Astrocyte (in vitro differentiated cells and primary cell): Measurements from ENCODE around the gene TAX1BP3. TPM values are rescaled to one million over a fixed set of nuclear protein-coding genes. Genes with fewer than 3 reads are reported as not detected.
"Not testable (repeated sequence)": the region's sequence is repeated elsewhere in the genome, so short reads cannot be mapped to it uniquely, and the experiment has no call there.

Experiments
- DNase-seq: peaks from one replicate; pipeline ENCODE4 v3.0.0-alpha.2; 2010; ENCODE audit warnings: low read depth
- FAIRE-seq: peaks from 2 replicates; lab custom pipeline; 2011; peaks lifted over from hg19 to GRCh38; lab: Jason Lieb, UNC
- H2AFZ ChIP-seq: 2 replicates; pipeline ENCODE4 v1.6.0; 2012; ENCODE audit warnings: low read depth, low read length, inconsistent platforms
- H3K27ac ChIP-seq: 2 replicates; pipeline ENCODE4 v1.5.1; 2011; ENCODE audit warnings: low read depth, low read length, inconsistent platforms
- H3K27me3 ChIP-seq: 2 replicates; pipeline ENCODE4 v1.6.0; 2011; ENCODE audit warnings: low read length, inconsistent platforms; ENCODE audit not compliant: insufficient read depth
- H3K36me3 ChIP-seq: 2 replicates; pipeline ENCODE4 v1.5.1; 2011; ENCODE audit warnings: low read length, inconsistent platforms; ENCODE audit not compliant: insufficient read depth
- H3K4me1 ChIP-seq: 2 replicates; pipeline ENCODE4 v1.5.1; 2011; ENCODE audit warnings: low read length, inconsistent platforms; ENCODE audit not compliant: insufficient read depth
- H3K4me2 ChIP-seq: 2 replicates; pipeline ENCODE4 v1.6.0; 2012; ENCODE audit warnings: low read length, inconsistent platforms
- H3K4me3 ChIP-seq: 2 replicates; pipeline ENCODE4 v1.5.1; 2011; ENCODE audit warnings: low read depth, mild to moderate bottlenecking, low read length, inconsistent platforms; ENCODE audit not compliant: insufficient read depth
- H3K79me2 ChIP-seq: 2 replicates; pipeline ENCODE4 v1.6.0; 2012; ENCODE audit warnings: mild to moderate bottlenecking, low read length, inconsistent platforms; ENCODE audit not compliant: insufficient read depth
- H3K9ac ChIP-seq: 2 replicates; pipeline ENCODE4 v1.6.0; 2012; ENCODE audit warnings: mild to moderate bottlenecking, low read length, inconsistent platforms
- H3K9me3 ChIP-seq: 2 replicates; pipeline ENCODE4 v1.5.1; 2012; ENCODE audit warnings: low read depth, mild to moderate bottlenecking, low read length, inconsistent platforms; ENCODE audit not compliant: insufficient read depth
- H4K20me1 ChIP-seq: 2 replicates; pipeline ENCODE4 v1.6.0; 2012; ENCODE audit warnings: low read length, inconsistent platforms; ENCODE audit not compliant: insufficient read depth
- H3K27ac Mint-ChIP-seq: one replicate; pipeline ENCODE4 v1.8.0; 2021; ENCODE audit warnings: mild to moderate bottlenecking, mixed read lengths; ENCODE audit not compliant: unreplicated experiment
- H3K27me3 Mint-ChIP-seq: one replicate; pipeline ENCODE4 v1.8.0; 2021; ENCODE audit warnings: low read depth, mixed read lengths; ENCODE audit not compliant: unreplicated experiment
- H3K36me3 Mint-ChIP-seq: one replicate; pipeline ENCODE4 v1.8.0; 2021; ENCODE audit warnings: low read depth, mixed read lengths; ENCODE audit not compliant: unreplicated experiment
- H3K4me1 Mint-ChIP-seq: one replicate; pipeline ENCODE4 v1.8.0; 2021; ENCODE audit warnings: low read depth, mixed read lengths; ENCODE audit not compliant: unreplicated experiment
- H3K4me3 Mint-ChIP-seq: one replicate; pipeline ENCODE4 v1.8.0; 2021; ENCODE audit warnings: mild to moderate bottlenecking, moderate library complexity, mixed read lengths; ENCODE audit not compliant: unreplicated experiment
- H3K9me3 Mint-ChIP-seq: one replicate; pipeline ENCODE4 v1.8.0; 2021; ENCODE audit warnings: mild to moderate bottlenecking, mixed read lengths; ENCODE audit not compliant: unreplicated experiment
- CTCF ChIP-seq: IDR thresholded peaks from 2 replicates; pipeline ENCODE4 v1.5.1; 2011; ENCODE audit warnings: low read depth, mild to moderate bottlenecking, inconsistent platforms, low read length, moderate library complexity; ENCODE audit not compliant: insufficient read depth
- EZH2 ChIP-seq: IDR thresholded peaks from 2 replicates; pipeline ENCODE4 v1.6.1; 2012; ENCODE audit warnings: mild to moderate bottlenecking, low read length, inconsistent platforms; ENCODE audit not compliant: insufficient read depth
- total RNA-seq: library from RNA; stranded (reverse); gene quantifications from 2 replicates; pipeline ENCODE4 v1.2.1, GENCODE V29; 2021

The TAX1BP3 gene
- total RNA-seq, 1 donor from 2014 or later: 194 TPM

DNA sequence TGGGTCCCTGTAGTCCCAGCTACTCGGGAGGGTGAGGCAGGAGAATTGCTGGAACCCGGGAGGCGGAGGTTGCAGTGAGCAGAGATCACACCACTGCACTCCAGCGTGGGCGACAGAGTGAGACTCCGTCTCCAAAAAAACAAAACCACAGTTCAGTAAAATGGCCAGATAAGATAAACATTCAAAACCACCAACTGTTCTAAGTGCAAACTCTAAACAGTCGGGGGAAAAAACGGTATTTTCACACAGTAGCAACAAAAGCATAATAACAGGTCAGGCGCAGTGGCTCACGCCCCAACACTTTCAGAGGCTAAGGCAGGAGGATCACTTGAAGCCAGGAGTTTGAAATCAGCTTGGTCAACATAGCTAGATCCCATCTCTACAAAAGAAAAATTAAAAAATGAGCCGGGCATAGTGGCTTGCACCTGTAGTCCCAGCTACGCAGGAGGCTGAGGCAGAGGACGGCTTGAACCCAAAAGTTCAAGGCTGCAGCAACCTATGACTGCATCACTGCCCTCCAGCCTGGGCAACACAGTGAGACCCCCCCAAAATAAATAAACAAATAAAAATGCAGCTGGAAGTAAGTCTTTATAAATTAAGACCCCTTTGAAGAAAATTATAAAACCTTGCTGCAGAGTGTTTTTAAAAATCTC lies 44.6 kb upstream of the TAX1BP3 start:
- Mint-ChIP-seq H3K4me3 (no peak overlapping the region), H3K9me3 (no peaks in the 10 kb centered on the region), H3K36me3 (peaks cover 13% of the 10 kb centered on the region), H3K4me1 (no peaks in the 10 kb centered on the region), H3K27me3 (no peaks in the 10 kb centered on the region), H3K27ac (no peak overlapping the region)
- TF ChIP-seq EZH2: no peak
- no peak for TF ChIP-seq CTCF
- Histone ChIP-seq H3K9ac (no peak overlapping the region), H3K79me2 (no peaks in the 10 kb centered on the region), H3K27ac (no peak overlapping the region), H3K9me3 (no peaks in the 10 kb centered on the region), H3K36me3 (peaks cover 32% of the 10 kb centered on the region), H2AFZ (no peak overlapping the region), H4K20me1 (no peaks in the 10 kb centered on the region), H3K4me1 (peaks cover 6% of the 10 kb centered on the region), H3K4me3 (no peak overlapping the region), H3K4me2 (no peak overlapping the region), H3K27me3 (no peaks in the 10 kb centered on the region)
- DNase-seq: peak; percentile 24
- FAIRE-seq: no peak

DNA sequence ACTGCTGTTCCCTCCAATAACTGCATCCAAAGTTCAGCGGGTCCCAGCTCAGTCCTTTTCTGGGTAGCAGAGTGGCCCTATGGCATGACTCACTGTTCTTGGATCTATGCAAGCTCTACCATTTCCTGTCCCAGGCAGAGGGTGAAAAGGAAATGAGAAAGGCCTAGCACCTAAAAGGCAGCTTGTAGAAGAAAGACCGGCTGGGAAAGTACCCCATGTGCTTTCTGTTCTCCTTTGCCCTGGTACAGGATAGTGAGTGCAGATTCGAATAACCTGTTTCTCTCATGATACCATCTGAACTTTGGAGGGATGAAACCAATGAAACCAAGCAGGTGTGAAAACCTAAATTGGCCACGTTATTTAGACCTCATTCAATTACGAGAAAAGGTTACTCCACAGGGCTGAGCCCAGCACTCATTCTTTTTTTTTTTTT lies 42.6 kb upstream of the TAX1BP3 start:
- no peak overlapping the region for H3K4me3 Mint-ChIP-seq
- no peak overlapping the region for H3K4me3 ChIP-seq
- H3K9ac ChIP-seq: peak overlapping the region; percentile 31
- no peaks in the 10 kb centered on the region for H3K4me1 Mint-ChIP-seq
- peaks cover 11% of the 10 kb centered on the region for H3K36me3 Mint-ChIP-seq
- H3K79me2 ChIP-seq: no peaks in the 10 kb centered on the region
- no peak for FAIRE-seq
- peak overlapping the region; percentile 76 for H3K4me2 ChIP-seq
- no peak for TF ChIP-seq EZH2
- no peak for TF ChIP-seq CTCF
- H3K27ac ChIP-seq: no peak overlapping the region
- H3K36me3 ChIP-seq: peaks cover 15% of the 10 kb centered on the region
- H4K20me1 ChIP-seq: no peaks in the 10 kb centered on the region
- no peaks in the 10 kb centered on the region for H3K9me3 ChIP-seq
- peak; percentile 63 for DNase-seq
- H2AFZ ChIP-seq: no peak overlapping the region
- no peak overlapping the region for H3K27ac Mint-ChIP-seq
- H3K9me3 Mint-ChIP-seq: no peaks in the 10 kb centered on the region
- no peaks in the 10 kb centered on the region for H3K27me3 ChIP-seq
- no peaks in the 10 kb centered on the region for H3K27me3 Mint-ChIP-seq
- peaks cover 6% of the 10 kb centered on the region for H3K4me1 ChIP-seq

DNA sequence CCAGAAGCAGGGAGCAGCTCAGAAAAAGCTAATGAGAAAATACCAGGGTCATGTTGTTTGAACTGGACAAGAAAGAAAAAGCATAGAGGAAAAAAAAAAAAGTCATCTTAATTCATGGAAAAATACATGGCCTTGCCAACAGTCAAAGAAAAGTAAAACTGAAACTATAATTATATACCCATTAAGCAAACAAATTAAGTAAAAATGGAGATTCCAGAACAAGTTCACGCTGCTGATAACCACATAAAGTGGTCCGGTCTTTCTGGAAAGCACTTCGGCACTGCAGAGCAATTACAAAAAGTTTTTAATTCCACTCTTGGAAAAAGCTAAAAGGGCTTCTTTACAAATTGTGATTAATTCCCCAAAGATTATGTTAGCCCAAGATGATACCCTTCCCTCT lies 40.0 kb upstream of the TAX1BP3 start:
- TF ChIP-seq EZH2 (no peak), CTCF (no peak)
- Histone ChIP-seq H3K4me1 (peaks cover 6% of the 10 kb centered on the region), H3K27ac (no peak overlapping the region), H3K27me3 (no peaks in the 10 kb centered on the region), H3K9me3 (no peaks in the 10 kb centered on the region), H3K4me3 (no peak overlapping the region), H3K4me2 (no peak overlapping the region), H3K36me3 (peaks cover 2% of the 10 kb centered on the region), H4K20me1 (no peaks in the 10 kb centered on the region), H2AFZ (no peak overlapping the region), H3K79me2 (no peaks in the 10 kb centered on the region), H3K9ac (no peak overlapping the region)
- H3K4me3 Mint-ChIP-seq: no peak overlapping the region
- H3K4me1 Mint-ChIP-seq: no peaks in the 10 kb centered on the region
- peaks cover 9% of the 10 kb centered on the region for H3K36me3 Mint-ChIP-seq
- H3K9me3 Mint-ChIP-seq: no peaks in the 10 kb centered on the region
- FAIRE-seq: no peak
- no peak overlapping the region for H3K27ac Mint-ChIP-seq
- H3K27me3 Mint-ChIP-seq: peaks cover 2% of the 10 kb centered on the region
- no peak for DNase-seq

DNA sequence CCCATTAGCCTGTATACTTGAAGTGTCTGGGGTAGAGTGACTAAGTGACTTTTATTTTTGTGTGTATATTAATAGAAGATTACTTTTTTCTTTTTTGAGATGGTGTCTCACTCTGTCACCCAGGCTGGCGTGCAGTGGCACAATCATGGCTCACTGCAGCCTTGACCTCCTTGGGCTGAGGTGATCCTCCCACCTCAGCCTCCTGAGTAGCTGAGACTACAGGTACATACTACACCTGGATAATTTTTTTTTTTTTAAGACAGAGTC lies 37.3 kb upstream of the TAX1BP3 start:
- not testable (repeated sequence) for H4K20me1 ChIP-seq, H3K4me2 ChIP-seq, H3K4me1 Mint-ChIP-seq, H3K4me1 ChIP-seq, H3K27ac ChIP-seq, H3K4me3 ChIP-seq, FAIRE-seq, H3K27ac Mint-ChIP-seq, H3K79me2 ChIP-seq, H3K9ac ChIP-seq, H3K4me3 Mint-ChIP-seq, H3K36me3 Mint-ChIP-seq, DNase-seq, H3K9me3 Mint-ChIP-seq, H2AFZ ChIP-seq, H3K9me3 ChIP-seq, H3K36me3 ChIP-seq, H3K27me3 ChIP-seq, H3K27me3 Mint-ChIP-seq
